KG1 (cell line): ENCODE results near the gene LYPD6B.

Experiments used
- DNase-seq: peaks from one replicate; lab custom pipeline; 2025; lab: John Stamatoyannopoulos, UW

LYPD6B gene

DNA sequence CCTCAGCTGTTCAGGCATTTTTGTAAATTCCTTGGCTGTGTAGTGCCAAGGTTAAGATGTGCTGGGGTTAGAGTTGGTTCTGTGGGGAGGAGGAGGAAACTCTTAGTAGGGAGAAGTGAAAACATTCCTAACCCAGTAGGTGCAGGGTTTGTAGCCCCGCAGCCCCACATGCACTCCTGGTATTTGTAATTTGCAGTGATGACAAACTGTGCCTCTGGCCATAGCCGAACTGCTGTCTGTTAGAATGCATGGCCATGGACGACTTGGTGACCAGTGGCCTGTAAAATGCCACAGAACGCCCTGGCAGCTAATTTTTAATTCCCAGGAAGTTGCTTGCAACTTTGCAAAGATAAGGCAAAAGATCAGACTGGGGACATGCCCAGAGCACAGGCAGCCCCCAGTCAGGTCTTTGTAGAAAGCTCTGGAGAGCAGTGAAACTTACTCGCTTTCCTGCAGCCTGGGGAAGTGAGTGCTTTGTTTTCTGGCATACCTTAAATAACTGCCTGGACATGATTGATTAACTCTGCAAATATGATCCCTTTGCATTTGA is 38.4 kb downstream of the LYPD6B start:
- no peak for DNase-seq

GRCh38 chr2:149077861-149078260 is 39.4 kb downstream of the LYPD6B start:
- DNase-seq, result no peak

DNA sequence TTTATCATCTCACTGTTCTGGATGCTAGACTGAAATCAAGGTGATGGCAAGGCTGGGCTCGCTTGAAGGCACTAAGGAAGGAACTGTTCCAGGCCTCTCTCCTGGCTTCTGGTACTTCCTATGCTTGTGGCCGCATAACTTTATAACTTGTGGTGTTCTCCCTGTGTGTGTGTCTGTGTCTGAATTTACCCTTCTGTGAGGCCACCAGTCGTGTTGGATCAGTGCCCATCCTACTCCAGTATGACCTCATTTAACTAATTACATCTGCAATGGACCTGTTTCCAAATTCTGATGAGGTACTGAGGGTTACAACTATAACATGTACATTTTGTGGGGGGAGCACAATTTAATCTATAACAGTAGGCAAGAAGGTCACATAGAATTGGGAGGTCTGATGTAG is 41.6 kb downstream of the LYPD6B start:
- DNase-seq, result no peak

DNA sequence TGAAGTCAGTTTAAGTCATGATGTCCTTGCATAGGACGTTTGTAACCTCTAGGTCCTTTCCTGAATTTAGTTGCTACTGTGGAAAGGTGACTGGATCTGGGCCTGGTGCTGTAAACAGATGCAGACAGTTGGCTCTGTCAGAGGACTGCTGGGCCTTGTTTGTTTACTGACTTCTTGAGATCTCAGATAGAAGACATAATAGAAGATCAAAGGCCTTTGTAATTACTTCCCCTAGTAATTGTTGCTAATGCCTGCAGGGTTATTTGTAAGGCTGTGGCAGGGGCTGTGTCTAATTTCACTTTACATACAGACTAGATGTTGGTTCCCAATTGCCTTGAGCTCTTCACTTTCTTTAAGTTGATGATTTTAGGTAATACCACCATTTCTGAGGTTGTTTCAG is 42.5 kb downstream of the LYPD6B start:
- DNase-seq, result no peak

GRCh38 chr2:149082079-149082478 is 43.6 kb downstream of the LYPD6B start:
- no peak for DNase-seq

DNA sequence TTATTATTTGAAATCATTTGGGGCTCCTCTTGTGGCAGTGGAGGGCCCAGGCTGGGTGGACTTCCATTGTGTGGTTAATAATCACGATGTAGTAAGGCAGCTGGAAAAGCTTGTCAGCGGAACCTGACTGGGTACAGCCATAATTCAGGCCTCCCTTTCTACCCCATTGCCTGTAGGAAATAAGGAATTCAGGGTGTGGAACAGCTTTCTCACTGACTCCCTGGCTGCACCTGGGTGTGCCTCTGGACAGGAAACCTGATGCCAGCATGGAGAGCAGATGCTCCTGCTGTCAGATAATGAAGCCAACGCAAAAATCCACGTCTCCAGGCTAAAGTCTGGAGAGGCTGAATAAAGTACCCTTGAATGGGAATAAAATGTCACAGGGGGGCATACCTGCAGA is 44.2 kb downstream of the LYPD6B start:
- DNase-seq, result no peak

DNA sequence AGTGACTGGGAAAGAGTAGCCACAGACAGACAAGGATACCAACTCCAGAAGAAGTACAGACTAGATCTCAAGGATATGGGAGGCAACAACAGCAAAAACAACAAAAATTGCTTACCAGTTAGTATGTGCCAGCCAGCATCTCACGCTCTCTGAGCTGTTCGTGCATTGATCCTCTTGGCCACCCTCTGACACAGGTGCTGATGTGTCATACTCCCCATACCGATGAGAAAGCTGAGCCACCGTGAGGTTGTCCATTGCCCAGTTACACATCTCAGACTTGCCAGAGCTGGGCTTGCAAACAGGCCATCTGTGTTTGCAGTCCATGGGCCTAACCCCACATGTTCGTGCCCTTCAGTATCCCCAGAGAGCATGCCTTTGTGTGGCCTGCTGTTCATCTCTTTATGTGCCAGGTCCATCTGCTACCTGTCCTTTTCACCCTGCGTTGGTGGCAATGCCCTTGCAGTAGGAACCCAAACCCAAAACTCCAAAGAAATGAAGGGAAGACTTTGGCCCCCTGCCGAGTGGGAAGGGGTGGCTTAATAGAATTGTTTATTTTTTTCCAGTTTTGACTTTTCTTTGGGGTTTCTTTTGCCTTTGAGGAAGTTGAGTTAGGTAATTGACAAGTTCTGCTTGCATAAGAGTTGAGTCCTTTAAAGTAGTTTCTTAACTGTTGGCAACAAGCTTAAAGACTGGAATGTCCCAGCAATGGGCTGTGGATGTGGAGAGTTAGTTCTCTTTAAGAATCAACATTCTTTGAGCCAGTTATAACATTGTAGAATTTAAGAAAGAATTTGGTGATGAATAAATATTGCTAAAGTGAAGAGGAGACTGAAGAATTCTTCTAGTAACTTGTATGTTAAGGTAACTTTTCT is 46.7 kb downstream of the LYPD6B start:
- DNase-seq, result no peak

- DNase-seq, result no peak
These were observed 49.3 kb downstream of the LYPD6B start for GRCh38 chr2:149087751-149088150.

DNA sequence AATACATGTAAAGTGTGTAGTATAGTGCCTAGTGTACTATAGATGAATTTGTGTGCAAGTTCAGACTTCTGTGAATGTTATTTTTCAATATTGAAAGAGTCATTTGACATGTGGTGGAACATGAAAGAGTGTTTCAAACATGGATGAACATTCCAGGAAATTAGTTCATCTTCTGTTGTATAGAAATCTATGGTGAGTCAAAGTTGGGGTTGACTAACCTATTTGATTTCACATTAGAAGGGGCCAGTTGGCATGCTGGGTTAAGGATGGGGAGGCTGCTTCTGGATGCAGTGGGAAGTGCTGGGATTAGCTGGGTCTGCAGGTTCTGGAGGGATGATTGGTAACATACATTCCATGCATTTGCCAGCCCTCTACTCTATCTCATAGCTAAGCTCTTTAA is 50.6 kb downstream of the LYPD6B start:
- DNase-seq, result no peak

GRCh38 chr2:149090706-149091105 is 52.2 kb downstream of the LYPD6B start:
- DNase-seq, result no peak

- no peak for DNase-seq
These were observed 55.1 kb downstream of the LYPD6B start for GRCh38 chr2:149093579-149093978.

- no peak for DNase-seq
These were observed 55.9 kb downstream of the LYPD6B start for GRCh38 chr2:149094217-149095015.

GRCh38 chr2:149098701-149099100 is 60.2 kb downstream of the LYPD6B start:
- DNase-seq, result no peak

GRCh38 chr2:149099298-149099697 is 60.8 kb downstream of the LYPD6B start:
- no peak for DNase-seq

- no peak for DNase-seq
These were observed 62.5 kb downstream of the LYPD6B start for GRCh38 chr2:149100739-149101699.

DNA sequence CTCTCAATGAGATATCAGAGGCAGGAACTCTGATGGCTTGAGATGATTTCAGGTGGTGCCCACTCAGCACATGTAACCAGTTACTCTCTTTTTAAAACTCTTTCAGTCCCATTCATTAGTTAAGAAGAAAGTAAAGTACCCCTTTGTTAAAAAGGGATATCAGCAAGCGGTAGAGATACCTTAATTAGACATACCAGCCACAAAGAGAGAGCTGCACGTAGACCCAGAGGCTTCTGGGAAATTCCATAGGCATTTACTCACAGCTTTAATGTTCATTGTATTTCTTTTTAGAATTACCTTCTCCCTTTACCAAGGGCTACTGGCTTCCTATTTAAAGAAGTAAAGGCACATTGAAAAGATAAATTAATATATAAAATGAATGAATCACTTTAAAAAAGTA is 63.3 kb downstream of the LYPD6B start:
- no peak for DNase-seq

DNA sequence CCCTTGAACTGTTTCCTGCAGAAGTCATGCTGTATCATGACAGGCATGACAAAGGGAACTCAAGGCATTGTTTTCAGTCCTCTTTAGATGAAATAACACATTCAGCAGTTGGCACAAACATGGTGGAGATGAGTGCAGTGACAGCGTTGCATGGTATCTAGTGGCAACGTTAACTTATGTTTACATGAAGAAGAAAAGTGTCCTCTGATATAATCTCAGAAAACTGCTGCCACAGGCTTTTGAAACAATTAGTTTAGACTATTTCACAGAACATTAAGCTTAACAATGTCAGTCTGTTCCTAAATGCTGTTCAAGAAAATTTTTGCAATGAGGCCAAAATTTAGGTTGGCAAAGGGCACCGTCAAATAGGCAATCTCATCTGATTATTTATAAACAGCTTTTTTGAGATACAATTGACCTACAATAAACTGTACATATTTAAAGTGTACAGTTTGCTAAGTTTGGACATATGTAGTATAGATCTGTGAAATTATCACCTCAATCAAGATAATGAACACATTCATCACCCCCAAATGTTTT is 64.7 kb downstream of the LYPD6B start:
- no peak for DNase-seq

DNA sequence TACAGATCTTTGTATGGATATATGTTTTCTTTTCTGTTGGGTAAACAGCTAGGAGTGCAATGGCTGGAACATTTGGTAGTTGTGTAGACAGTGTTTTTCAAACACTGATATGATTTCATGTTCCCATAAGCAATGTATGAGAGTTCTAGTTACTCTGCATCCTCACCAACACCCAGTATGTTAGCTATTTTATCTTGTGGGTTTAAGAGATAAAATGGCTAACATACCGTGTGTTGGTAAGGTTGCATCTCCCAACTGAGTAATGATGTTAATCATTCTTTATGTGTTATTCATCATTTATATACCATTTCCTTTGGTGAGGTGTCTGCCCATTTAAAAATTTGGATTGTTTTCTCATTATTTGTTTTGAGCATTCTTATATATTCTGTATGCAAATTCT is 65.7 kb downstream of the LYPD6B start:
- DNase-seq, result no peak

DNA sequence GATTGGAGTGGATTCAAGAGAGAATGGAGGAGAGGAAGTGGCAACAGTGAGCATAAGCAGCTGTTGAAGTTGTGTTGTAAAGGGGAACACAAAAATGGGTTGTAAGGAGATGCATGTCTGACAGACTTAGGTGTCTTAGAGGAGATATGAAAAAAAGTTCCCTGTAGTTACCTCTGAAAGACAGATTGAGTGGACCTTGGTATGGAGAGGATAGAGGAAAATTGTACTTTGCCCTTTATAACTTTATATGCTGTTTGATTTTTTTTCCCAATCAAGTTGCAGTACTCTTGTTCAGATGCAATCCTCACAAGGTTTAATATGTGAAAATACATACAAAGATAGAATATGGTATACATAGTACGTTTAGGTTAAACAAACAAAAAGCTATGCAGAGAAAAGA is 73.6 kb downstream of the LYPD6B start:
- no peak for DNase-seq

DNA sequence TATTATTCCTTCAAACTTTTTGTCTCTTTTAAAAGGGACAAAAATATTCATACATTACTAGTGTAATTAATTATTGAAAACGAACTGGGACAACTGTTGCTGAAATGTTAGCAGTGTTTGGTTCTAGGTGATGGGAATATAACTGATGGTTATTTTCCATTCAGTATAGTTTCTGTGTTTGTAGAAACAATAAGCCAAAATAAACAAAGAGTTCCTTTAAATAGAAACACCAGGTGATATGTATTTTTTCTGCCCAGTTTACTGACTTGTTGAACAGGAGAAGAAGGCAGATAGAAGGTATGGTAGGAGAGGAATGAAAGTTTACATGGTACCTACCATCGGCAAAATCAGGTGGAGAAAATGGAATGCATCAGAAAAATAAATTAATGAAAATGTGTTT is 74.2 kb downstream of the LYPD6B start:
- DNase-seq, result no peak

DNA sequence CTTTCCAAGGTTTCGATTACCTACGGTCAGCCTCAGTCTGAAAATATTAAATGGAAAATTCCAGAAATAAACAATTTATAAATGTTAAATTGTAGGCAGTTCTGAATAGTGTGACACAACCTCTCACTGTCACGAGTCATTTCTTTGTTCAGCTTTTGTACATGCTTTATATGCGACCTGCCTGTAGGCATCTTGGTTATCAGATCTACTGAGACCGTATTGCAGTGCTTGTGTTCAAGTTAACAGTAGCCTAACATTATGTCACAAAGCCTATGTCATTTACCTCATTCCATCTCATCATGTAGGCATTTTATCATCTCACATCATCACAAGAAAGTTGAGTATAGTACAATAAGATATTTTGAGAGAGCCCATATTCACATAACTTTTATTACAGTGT is 77.3 kb downstream of the LYPD6B start:
- no peak for DNase-seq

GRCh38 chr2:149119368-149119767 is 80.9 kb downstream of the LYPD6B start:
- DNase-seq, result no peak
